SH-SY5Y (cell line): ENCODE data around the gene SERPINB11.

Experiments used
- GATA2 ChIP-seq: IDR thresholded peaks from 2 replicates; pipeline ENCODE4 v1.6.1; 2011; ENCODE audit warnings: mild to moderate bottlenecking, low read depth, low read length
- GATA3 ChIP-seq: IDR thresholded peaks from 2 replicates; pipeline ENCODE4 v1.6.1; 2011; ENCODE audit warnings: low read depth, mild to moderate bottlenecking, low read length, moderate library complexity

- TF ChIP-seq GATA2: no peak
- no peak for TF ChIP-seq GATA3
Measured at GRCh38 chr18:63681449-63682340, 21.1 kb upstream of the SERPINB11 start.
